HG02981 (cell line): Measurements from ENCODE around the gene RPL3.

Source experiments
- ATAC-seq: cut with Tn5 transposase; IDR thresholded peaks from one replicate; pipeline ENCODE4 v1.9.1; 2021; ENCODE audit warnings: mild to moderate bottlenecking, moderate library complexity; ENCODE audit not compliant: unreplicated experiment

The RPL3 gene

GRCh38 chr22:39284142-39284980 lies 35.1 kb downstream of the RPL3 start:
- no peak for ATAC-seq

DNA sequence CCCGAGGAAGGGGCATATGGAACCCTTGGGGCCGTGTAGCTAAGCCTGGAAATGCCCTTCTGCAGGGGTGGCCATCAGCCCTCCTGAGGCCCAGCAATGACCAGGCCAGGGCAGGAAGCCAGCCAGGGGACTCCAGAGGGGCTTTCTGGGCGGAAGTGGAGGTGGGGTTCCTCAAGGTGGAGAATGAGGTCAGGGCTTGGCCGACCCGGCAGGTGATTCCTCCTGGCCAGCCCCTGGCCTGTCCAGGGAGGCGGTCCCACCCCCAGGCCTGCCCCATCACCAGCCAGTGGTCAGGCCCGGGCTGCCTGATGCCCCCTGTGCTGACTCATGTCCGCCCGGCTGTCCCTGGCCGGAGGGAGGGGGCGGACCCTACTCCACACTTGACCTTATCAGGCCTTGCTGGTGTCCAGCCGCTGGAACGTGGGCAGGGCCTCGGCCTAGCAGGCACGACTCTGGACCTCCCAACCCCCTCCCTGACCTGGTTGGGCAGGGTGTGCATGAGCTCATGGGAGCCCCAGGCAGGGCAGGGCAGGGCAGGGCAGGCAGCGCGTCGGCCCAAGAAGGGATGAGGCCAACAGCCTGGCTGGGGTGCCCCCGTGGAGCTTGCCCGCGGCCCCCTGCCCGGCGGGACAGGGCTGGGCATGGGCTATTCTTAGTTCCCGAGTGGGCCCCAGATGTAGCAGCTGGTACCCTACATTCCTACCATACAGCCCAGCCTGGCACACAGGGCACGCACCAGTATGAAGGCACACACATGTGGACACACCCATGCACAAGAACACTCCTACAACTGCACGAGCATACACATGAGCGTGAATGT lies 35.9 kb downstream of the RPL3 start:
- no peak for ATAC-seq

DNA sequence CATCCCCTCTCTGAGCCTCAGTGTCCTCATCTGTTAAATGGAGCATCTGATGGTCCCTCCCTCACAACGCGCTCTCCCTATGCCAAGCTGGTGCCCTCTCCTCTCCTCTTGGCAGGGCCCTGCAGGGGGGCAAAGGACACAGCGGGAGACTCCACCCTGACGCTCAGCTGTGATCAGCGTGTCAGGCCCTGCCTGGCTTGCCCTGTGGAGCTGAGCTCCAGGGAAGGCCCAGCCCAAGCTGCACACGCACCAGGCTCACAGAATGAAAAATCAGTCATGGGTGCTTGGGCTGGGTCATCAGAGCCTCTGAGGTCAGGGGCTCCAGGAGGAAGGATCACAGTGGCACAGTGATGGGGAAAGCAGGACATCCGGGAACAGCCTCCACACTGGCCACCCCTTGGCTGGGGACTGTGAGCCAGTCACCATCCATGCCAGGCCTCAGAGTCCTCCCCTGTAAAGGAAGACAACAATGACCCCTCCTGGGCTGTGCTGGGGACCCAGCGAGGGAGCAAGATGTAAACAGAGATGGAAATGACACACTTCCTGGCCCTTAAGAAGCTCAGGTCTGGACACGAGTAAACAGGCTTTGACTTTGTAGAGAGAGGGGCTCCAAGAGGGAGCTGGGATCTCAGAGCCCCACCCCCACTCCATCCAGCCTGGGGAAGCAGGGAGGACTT lies 36.6 kb downstream of the RPL3 start:
- no peak for ATAC-seq

- no peak for ATAC-seq
Measured at GRCh38 chr22:39281126-39281525, 38.3 kb downstream of the RPL3 start.

DNA sequence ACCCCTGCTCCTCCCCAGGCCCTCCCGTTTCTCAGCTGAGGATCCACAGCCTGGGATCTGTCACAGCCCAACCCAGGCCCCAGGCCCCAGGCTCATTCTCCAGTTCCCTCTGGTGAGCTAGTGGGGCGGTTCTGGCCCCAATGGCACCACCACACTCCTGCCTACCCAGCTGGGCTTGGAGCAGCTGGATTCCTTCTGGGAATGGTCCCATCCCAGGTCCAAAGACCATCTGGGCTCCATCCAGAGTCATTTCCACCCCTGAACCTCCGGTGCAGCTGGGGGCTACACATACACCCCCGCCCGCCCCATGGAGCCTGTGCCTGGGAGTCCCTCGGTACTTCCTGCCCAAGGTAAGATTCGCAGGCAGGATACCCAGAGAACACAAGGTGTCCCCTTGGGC lies 39.2 kb downstream of the RPL3 start:
- ATAC-seq, result no peak

DNA sequence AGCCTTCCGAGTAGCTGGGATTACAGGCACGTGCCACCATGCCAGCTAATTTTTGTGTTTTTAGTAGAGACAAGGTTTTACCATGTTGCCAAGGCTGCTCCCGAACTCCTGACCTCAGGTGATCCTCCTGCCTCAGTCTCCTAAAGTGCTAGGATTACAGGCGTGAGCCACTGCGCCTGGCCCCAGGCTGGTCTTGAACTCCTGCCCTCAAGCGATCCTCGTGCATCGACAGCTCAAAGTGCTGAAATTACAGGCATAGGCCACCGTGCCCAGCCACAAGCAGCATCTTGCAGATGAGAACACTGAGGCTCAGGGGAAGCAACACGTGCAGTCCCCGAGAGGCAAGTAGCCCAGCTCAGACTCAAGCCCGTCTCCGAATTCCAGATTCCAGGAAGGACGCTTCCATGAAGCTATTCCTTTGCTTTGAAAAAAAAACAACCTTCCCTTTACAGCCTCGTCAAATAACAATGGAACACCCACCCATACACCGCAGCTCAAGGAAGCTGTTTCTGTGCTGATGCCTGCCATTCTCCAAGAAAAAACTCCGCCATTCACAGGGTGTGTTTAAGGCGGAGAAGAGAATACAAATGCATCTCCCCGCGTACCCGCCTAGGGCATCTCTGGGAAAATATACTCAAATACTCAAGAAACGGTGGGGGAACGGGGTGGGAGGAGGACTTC lies 40.1 kb downstream of the RPL3 start:
- ATAC-seq, result no peak

GRCh38 chr22:39278040-39278439 lies 41.4 kb downstream of the RPL3 start:
- ATAC-seq, result no peak

- no peak for ATAC-seq
Measured at GRCh38 chr22:39277142-39277607, 42.2 kb downstream of the RPL3 start.

DNA sequence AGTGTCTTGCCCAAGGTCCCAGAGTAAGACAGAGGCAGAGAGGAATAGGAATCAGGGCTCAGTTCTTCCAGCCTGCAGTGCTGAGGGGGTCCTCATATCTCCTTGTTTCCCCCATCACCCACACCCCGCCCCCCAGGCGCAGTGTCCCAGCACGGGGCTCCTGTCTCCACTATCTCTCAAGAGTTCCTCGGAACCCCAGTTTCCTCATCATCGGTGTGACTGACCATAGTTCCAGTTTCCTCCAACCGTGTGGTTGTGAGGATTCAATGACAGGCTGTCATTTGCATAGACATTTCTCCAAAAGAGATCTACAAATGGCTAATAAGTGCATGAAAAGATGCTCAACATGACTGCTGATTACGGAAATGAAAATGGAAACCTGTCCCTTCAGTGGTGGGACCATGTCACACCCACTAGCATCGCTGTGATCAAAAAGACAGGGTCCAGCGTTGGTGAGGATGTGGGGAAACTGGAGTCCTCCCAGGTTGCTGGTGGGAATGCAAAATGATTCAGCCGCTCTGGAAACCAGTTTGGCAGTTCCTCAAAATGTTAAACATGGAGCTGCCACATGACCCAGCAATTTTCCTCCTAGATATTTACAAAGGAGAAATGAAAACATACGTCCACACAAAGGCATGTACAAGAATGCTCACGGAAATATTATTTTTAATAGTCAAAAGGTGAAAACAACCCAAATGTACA lies 42.8 kb downstream of the RPL3 start:
- ATAC-seq, result no peak

GRCh38 chr22:39275814-39276439 lies 43.5 kb downstream of the RPL3 start:
- no peak for ATAC-seq

- ATAC-seq, result no peak
Measured at GRCh38 chr22:39273950-39274887, 45.2 kb downstream of the RPL3 start.

GRCh38 chr22:39270792-39271191 lies 48.6 kb downstream of the RPL3 start:
- no peak for ATAC-seq

DNA sequence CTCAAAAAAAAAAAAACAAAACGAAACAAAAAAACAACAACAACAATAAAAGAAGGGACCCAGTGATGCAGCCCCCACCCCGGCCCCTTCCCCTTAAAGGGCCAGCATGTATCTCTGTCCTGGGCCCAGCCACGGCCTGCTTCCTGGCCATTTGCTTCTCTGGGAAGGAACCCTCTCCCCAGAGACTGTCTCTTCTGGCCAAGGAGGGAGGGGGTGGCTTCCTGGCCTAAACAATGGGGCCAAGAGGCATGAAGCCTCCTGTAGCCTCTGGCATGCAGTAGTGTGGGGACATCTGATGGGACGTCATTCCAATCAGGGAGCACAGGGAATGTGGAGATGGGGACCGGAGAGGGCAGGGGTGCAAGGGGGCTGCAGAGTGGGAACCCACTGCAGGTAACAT lies 49.1 kb downstream of the RPL3 start:
- no peak for ATAC-seq

DNA sequence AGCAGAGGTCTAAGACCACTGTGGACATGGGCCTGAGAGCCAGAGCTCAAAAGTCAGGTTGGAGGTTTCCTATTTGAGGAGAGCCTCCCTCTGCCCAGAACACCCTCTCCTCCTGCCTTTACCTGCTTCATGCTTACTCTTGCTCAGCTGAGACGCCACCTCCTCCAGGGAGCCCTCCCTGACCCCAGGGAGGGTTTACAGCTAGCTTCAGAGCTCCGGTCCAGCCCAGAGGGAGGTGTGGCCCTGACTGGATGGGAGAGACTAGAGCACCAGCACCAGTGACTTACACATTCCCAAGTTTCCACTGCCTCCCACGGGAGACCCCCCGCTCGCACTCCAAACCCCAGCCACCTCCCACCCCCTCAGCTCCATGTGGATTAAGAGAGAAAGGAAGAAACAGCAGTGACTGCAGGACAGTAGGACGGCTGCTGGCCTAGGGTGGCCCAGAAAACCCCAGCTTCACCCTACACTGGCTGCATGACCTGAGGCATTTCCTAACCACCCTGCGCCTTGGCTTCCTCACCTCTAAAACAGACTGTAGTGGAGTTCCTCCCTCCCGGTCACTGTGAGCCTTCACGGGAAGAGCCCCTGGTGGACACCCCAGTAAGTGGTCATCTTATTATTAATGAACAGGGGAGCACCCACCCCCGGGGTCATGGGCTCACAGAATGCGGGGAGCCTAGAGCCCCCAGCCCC lies 50.2 kb downstream of the RPL3 start:
- ATAC-seq, result no peak

DNA sequence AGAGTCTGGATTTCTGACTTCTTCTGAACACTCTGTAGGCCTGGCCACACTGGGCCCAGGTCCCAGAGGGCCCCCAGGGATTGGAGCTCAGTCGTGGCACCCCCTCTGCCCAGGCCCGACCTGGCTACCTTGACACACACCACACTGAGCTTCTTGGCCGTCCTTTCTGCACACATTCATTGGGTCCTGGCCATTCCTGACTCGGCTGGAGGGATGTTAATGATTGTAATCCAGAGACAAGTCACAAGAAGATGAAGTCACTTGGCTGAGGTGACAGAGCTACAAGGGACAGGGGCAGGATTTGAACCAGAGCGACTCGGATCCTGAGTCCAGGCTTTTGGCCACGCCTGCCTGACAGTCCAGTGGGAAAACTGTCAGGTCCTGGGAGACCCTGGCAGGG lies 50.8 kb downstream of the RPL3 start:
- no peak for ATAC-seq

DNA sequence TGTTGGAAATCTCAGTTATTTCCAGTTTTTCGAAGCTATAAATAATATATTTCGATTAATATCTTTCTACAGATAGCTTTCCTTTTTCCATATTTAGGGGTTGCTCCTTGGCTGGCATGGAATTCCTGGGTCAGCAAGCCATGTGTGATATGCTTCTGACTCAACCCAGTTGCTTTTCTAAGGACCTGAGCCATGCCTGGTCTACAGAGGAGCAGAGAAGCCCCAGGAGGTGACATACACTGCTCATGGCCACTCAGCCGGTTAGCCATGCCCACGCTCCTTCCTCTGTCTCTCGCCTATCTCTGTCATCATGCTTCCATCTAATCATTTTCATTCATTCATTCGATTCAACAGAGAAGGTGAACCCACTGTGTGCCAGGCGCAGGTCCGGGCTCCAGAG lies 51.4 kb downstream of the RPL3 start:
- no peak for ATAC-seq

GRCh38 chr22:39266398-39267030 lies 52.9 kb downstream of the RPL3 start:
- peak; percentile 65 for ATAC-seq
